Heart left ventricle (tissue), 13 donors: Measurements from ENCODE around the gene OR2A2.

Source experiments
- CTCF ChIP-seq, 12 donors: fragments of 200-600 bp; sonication (generic) in 4 of 12; IDR thresholded peaks; one replicate each; pipeline versions ENCODE4 v1.5.0 to v1.8.0; 2018 to 2022; ENCODE audit warnings: antibody characterized with exemption in 12 of 12, mild to moderate bottlenecking in 5 of 12
- POLR2A ChIP-seq, 2 donors: fragments of 450-650 bp; IDR thresholded peaks; one replicate each; pipeline ENCODE4 v1.6.1; 2017; ENCODE audit warnings: antibody characterized with exemption in 2 of 2, mild to moderate bottlenecking in 2 of 2, moderate library complexity in 2 of 2
- donor health status: ischemic (EF 13 %, LVEDD 7.1; RV severe dilation, severe dysfunction).
- donor health status: DM: no; HTN: yes; CAD: no.
- donor health status: DM: no; HTN: no; CAD: no.
- donor health status: ischemic (EF 25% LVEDD 6.9; RV normal size, moderate dysfunction).
- donor health status: ischemic (EF 25% LVEDD 5.7; RV mildly dilated, moderate dysfunction).
- donor health status: ischemic (EF 35%, LVEDD 5.7; RV mildly dilated, moderate dysfunction).
- donor health status: nonischemic (EF 11% LVEDD 7.7; RV severe dilation, severe dysfunction).
- donor health status: DM: yes; HTN: yes; CAD: no.
- donor health status: PGD.
- donor health status: ischemic (EF 29% LVEDD 5.4; RV normal size, mild dysfunction).
- donor health status: nonischemic (EF 23%, LVEDD 6.1; RV moderate dilation, normal function).

- no peak for TF ChIP-seq CTCF (IDR thresholded peaks at IDR 0.05)
- no peak for TF ChIP-seq POLR2A (IDR thresholded peaks at IDR 0.05)
Measured at GRCh38 chr7:144113651-144114050, 4.3 kb downstream of the OR2A2 start.
